ENCODE results near the gene CCNG2. TPM values are rescaled to one million over a fixed set of nuclear protein-coding genes. Genes with fewer than 3 reads are reported as not detected.
A peak's percentile ranks its signal among the peaks of the same experiment; 100 is the strongest.

CCNG2 gene
- total RNA-seq, 1 experiment from 2014 or later: 44.2 TPM

GRCh38 chr4:77152421-77152820, 4.6 kb upstream of the CCNG2 start:
- ChIA-PET POLR2A (ENCODE audit: unreplicated experiment) (no interaction called here), CTCF (no interaction called here)
- peak; percentile 37 to 85 for DNase-seq
- Histone ChIP-seq H3K9me2 (ENCODE audit: insufficient read depth) (no peaks in the 10 kb centered on the region), H3K4me3 (peak overlapping the region; percentile 27; the same call in 1 of the 2 replicates), H3F3A (ENCODE audit: insufficient read depth, low read depth) (peaks cover 17% of the 10 kb centered on the region), H3K79me2 (ENCODE audit: low read depth) (peaks cover 2% of the 10 kb centered on the region), H3K27me3 (ENCODE audit: insufficient read depth, low read depth) (no peaks in the 10 kb centered on the region), H2AFZ (0 out of 2 replicates have a peak overlapping the region, but pooled peaks have one; percentile 48), H3K4me1 (replicated peaks; ENCODE audit: insufficient read depth) (peaks cover 57% of the 10 kb centered on the region), H4K20me1 (ENCODE audit: insufficient read depth) (no peaks in the 10 kb centered on the region), H3K36me3 (ENCODE audit: low read depth) (no peaks in the 10 kb centered on the region), H3K27ac (peak overlapping the region; percentile 55), H3K9me3 (ENCODE audit: insufficient read depth, low read depth) (no peaks in the 10 kb centered on the region), H3K4me2 (peak overlapping the region; percentile 68)
- BruUV-seq (replicated peaks): no TSS peak
- intact Hi-C loops (cut with micrococcal nuclease; ENCODE audit: unreplicated experiment): no loop called here
- TF ChIP-seq, protein P1, sequence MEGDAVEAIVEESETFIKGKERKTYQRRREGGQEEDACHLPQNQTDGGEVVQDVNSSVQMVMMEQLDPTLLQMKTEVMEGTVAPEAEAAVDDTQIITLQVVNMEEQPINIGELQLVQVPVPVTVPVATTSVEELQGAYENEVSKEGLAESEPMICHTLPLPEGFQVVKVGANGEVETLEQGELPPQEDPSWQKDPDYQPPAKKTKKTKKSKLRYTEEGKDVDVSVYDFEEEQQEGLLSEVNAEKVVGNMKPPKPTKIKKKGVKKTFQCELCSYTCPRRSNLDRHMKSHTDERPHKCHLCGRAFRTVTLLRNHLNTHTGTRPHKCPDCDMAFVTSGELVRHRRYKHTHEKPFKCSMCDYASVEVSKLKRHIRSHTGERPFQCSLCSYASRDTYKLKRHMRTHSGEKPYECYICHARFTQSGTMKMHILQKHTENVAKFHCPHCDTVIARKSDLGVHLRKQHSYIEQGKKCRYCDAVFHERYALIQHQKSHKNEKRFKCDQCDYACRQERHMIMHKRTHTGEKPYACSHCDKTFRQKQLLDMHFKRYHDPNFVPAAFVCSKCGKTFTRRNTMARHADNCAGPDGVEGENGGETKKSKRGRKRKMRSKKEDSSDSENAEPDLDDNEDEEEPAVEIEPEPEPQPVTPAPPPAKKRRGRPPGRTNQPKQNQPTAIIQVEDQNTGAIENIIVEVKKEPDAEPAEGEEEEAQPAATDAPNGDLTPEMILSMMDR (conservative IDR thresholded peaks at IDR 0.05): no peak
- TF ChIP-seq EZH2 (IDR thresholded peaks at IDR 0.05; ENCODE audit: low read depth): no peak

GRCh38 chr4:77153006-77153405, 4.0 kb upstream of the CCNG2 start:
- Histone ChIP-seq H3K4me2 (peak overlapping the region; percentile 68), H3K27me3 (ENCODE audit: insufficient read depth, low read depth) (no peaks in the 10 kb centered on the region), H3K79me2 (ENCODE audit: low read depth) (peaks cover 5% of the 10 kb centered on the region), H2AFZ (no peak overlapping the region), H3K9me3 (ENCODE audit: insufficient read depth, low read depth) (no peaks in the 10 kb centered on the region), H3K27ac (0 out of 2 replicates have a peak overlapping the region, but pooled peaks have one; percentile 55), H3F3A (ENCODE audit: insufficient read depth, low read depth) (peaks cover 14% of the 10 kb centered on the region; the same call in 1 of the 2 replicates), H3K9me2 (ENCODE audit: insufficient read depth) (no peaks in the 10 kb centered on the region), H3K36me3 (ENCODE audit: low read depth) (no peaks in the 10 kb centered on the region), H3K4me1 (replicated peaks; ENCODE audit: insufficient read depth) (peaks cover 52% of the 10 kb centered on the region), H3K4me3 (no peak overlapping the region), H4K20me1 (ENCODE audit: insufficient read depth) (no peaks in the 10 kb centered on the region)
- ChIA-PET POLR2A (ENCODE audit: unreplicated experiment) (interaction anchor here (0.6 kb wide), 1 partner anchor 344 kb away, joined by 5 read pairs; no protein-coding TSS in a partner anchor), CTCF (no interaction called here)
- BruUV-seq (replicated peaks): no TSS peak
- TF ChIP-seq, protein P1 (conservative IDR thresholded peaks at IDR 0.05): no peak
- no peak for TF ChIP-seq EZH2 (IDR thresholded peaks at IDR 0.05; ENCODE audit: low read depth)
- intact Hi-C loops (cut with micrococcal nuclease; ENCODE audit: unreplicated experiment): no loop called here
- peak in 1 of 2 experiments; percentile 42 for DNase-seq

GRCh38 chr4:77154065-77154464, 2.9 kb upstream of the CCNG2 start:
- H3K4me2 ChIP-seq: no peak overlapping the region
- H4K20me1 ChIP-seq (ENCODE audit: insufficient read depth): no peaks in the 10 kb centered on the region
- no peak for DNase-seq
- H3K27me3 ChIP-seq (ENCODE audit: insufficient read depth, low read depth): no peaks in the 10 kb centered on the region
- POLR2A ChIA-PET (ENCODE audit: unreplicated experiment): no interaction called here
- BruUV-seq (replicated peaks): no TSS peak
- CTCF ChIA-PET: interaction anchor here (1.0 kb wide), 1 partner anchor 58 kb away, joined by 3 read pairs; no protein-coding TSS in a partner anchor
- H3K27ac ChIP-seq: no peak overlapping the region
- no peaks in the 10 kb centered on the region for H3K9me2 ChIP-seq (ENCODE audit: insufficient read depth)
- peaks cover 21% of the 10 kb centered on the region; the same call in 1 of the 2 replicates for H3F3A ChIP-seq (ENCODE audit: insufficient read depth, low read depth)
- intact Hi-C loops (cut with micrococcal nuclease; ENCODE audit: unreplicated experiment): no loop called here
- no peak overlapping the region for H2AFZ ChIP-seq
- H3K4me1 ChIP-seq (replicated peaks; ENCODE audit: insufficient read depth): peaks cover 49% of the 10 kb centered on the region
- peaks cover 14% of the 10 kb centered on the region for H3K79me2 ChIP-seq (ENCODE audit: low read depth)
- no peak overlapping the region for H3K4me3 ChIP-seq
- no peaks in the 10 kb centered on the region for H3K9me3 ChIP-seq (ENCODE audit: insufficient read depth, low read depth)
- H3K36me3 ChIP-seq (ENCODE audit: low read depth): no peaks in the 10 kb centered on the region; the same call in 1 of the 2 replicates
- TF ChIP-seq, protein P1 (conservative IDR thresholded peaks at IDR 0.05): no peak
- TF ChIP-seq EZH2 (IDR thresholded peaks at IDR 0.05; ENCODE audit: low read depth): no peak

All from PC-9 (cell line).